ENCODE results near the gene MNAT1.

GRCh38 chr14:60926002-60926401, 191.4 kb downstream of the MNAT1 start:
- TF ChIP-seq SIN3A (IDR thresholded peaks at IDR 0.05; ENCODE audit: borderline replicate concordance, insufficient read depth, low read length), result no peak
- no peak for TF ChIP-seq REST (IDR thresholded peaks at IDR 0.05; ENCODE audit: insufficient read depth in 1 of 2, low read depth in 2 of 2, low read length in 2 of 2)
- no peak for TF ChIP-seq TAF1 (IDR thresholded peaks at IDR 0.05; ENCODE audit: borderline replicate concordance, insufficient read depth, low read length)
